HG03103 (cell line): Measurements from ENCODE around the gene USP3.
"Not testable (repeated sequence)": the region's sequence is repeated elsewhere in the genome, so short reads cannot be mapped to it uniquely, and the experiment has no call there.

ENCODE experiments used
- ATAC-seq: cut with Tn5 transposase; IDR thresholded peaks from one replicate; pipeline ENCODE4 v1.9.1; 2021; ENCODE audit warnings: low read depth; ENCODE audit not compliant: unreplicated experiment

Gene USP3

GRCh38 chr15:63602595-63602994 lies 98.2 kb downstream of the USP3 start:
- ATAC-seq = no peak

GRCh38 chr15:63603516-63603915 lies 99.1 kb downstream of the USP3 start:
- no peak for ATAC-seq

GRCh38 chr15:63604281-63604680 lies 99.9 kb downstream of the USP3 start:
- ATAC-seq = no peak

- no peak for ATAC-seq
Observed at GRCh38 chr15:63605036-63605435, 100.6 kb downstream of the USP3 start.

GRCh38 chr15:63605816-63606215 lies 101.4 kb downstream of the USP3 start:
- no peak for ATAC-seq

GRCh38 chr15:63606308-63606707 lies 101.9 kb downstream of the USP3 start:
- ATAC-seq = no peak

- ATAC-seq = no peak
Observed at GRCh38 chr15:63608989-63609388, 104.6 kb downstream of the USP3 start.

GRCh38 chr15:63609448-63609847 lies 105.1 kb downstream of the USP3 start:
- no peak for ATAC-seq

GRCh38 chr15:63610209-63610841 lies 105.9 kb downstream of the USP3 start:
- ATAC-seq = no peak

- no peak for ATAC-seq
Observed at GRCh38 chr15:63611177-63611576, 106.8 kb downstream of the USP3 start.

GRCh38 chr15:63612300-63612699 lies 107.9 kb downstream of the USP3 start:
- ATAC-seq = no peak

GRCh38 chr15:63615935-63616334 lies 111.5 kb downstream of the USP3 start:
- ATAC-seq = no peak

GRCh38 chr15:63617147-63617546 lies 112.8 kb downstream of the USP3 start:
- not testable (repeated sequence) for ATAC-seq

- ATAC-seq = not testable (repeated sequence)
Observed at GRCh38 chr15:63617627-63618026, 113.2 kb downstream of the USP3 start.

- not testable (repeated sequence) for ATAC-seq
Observed at GRCh38 chr15:63620760-63621159, 116.4 kb downstream of the USP3 start.

- ATAC-seq = no peak
Observed at GRCh38 chr15:63623232-63623969, 119.0 kb downstream of the USP3 start.

- ATAC-seq = peak; percentile 51
Observed at GRCh38 chr15:63626955-63627354, 122.6 kb downstream of the USP3 start.

- ATAC-seq = no peak
Observed at GRCh38 chr15:63628123-63628822, 123.9 kb downstream of the USP3 start.

GRCh38 chr15:63630036-63630751 lies 125.8 kb downstream of the USP3 start:
- ATAC-seq = no peak

- no peak for ATAC-seq
Observed at GRCh38 chr15:63633312-63633711, 128.9 kb downstream of the USP3 start.

- no peak for ATAC-seq
Observed at GRCh38 chr15:63634154-63634553, 129.8 kb downstream of the USP3 start.
